ENCODE measurements around the gene FAM193B.

The FAM193B gene

GRCh38 chr5:177483994-177484901 lies 70.1 kb downstream of the FAM193B start:
- FAIRE-seq (no peak), DNase-seq (ENCODE audit: insufficient read length, low spot score) (no peak)
- no peak for TF ChIP-seq CTCF (IDR thresholded peaks at IDR 0.05; ENCODE audit: insufficient read depth, missing control alignments)

- DNase-seq (ENCODE audit: insufficient read length, low spot score) (no peak), FAIRE-seq (no peak)
- no peak for TF ChIP-seq CTCF (IDR thresholded peaks at IDR 0.05; ENCODE audit: insufficient read depth, missing control alignments)
These were observed 71.3 kb downstream of the FAM193B start for GRCh38 chr5:177483042-177483441.

- no peak for TF ChIP-seq CTCF (IDR thresholded peaks at IDR 0.05; ENCODE audit: insufficient read depth, missing control alignments)
- FAIRE-seq: no peak
- no peak for DNase-seq (ENCODE audit: insufficient read length, low spot score)
These were observed 72.0 kb downstream of the FAM193B start for GRCh38 chr5:177482359-177482795.

- TF ChIP-seq CTCF (IDR thresholded peaks at IDR 0.05; ENCODE audit: insufficient read depth, missing control alignments): no peak
- FAIRE-seq (no peak), DNase-seq (ENCODE audit: insufficient read length, low spot score) (no peak)
These were observed 74.6 kb downstream of the FAM193B start for GRCh38 chr5:177479774-177480173.

- no peak for DNase-seq (ENCODE audit: insufficient read length, low spot score)
- no peak for FAIRE-seq
- TF ChIP-seq CTCF (IDR thresholded peaks at IDR 0.05; ENCODE audit: insufficient read depth, missing control alignments): no peak
These were observed 75.4 kb downstream of the FAM193B start for GRCh38 chr5:177478711-177479646.

GRCh38 chr5:177477701-177478477 lies 76.5 kb downstream of the FAM193B start:
- no peak for FAIRE-seq
- TF ChIP-seq CTCF (IDR thresholded peaks at IDR 0.05; ENCODE audit: insufficient read depth, missing control alignments): no peak
- no peak for DNase-seq (ENCODE audit: insufficient read length, low spot score)
